OCI-LY7 (cell line): ENCODE results near the gene PHACTR4. TPM values are rescaled to one million over a fixed set of nuclear protein-coding genes. Genes with fewer than 3 reads are reported as not detected.

Source experiments
- BruUV-seq: library from RNA; stranded (reverse); fragments of 400-500 nt; replicated peaks from 2 replicates; lab custom pipeline; 2021; lab: Mats Ljungman, UMichigan
- CTCF ChIA-PET: fragments of 300-600 bp; sonication (Branson Sonifier 250); formaldehyde crosslinking; loops from one replicate; lab custom pipeline; 2022; ENCODE audit warnings: antibody characterized with exemption; ENCODE audit not compliant: unreplicated experiment; lab: Charles Lee
- POLR2A ChIA-PET: fragments of 300-600 bp; sonication (Branson Sonifier 250); formaldehyde crosslinking; loops from one replicate; lab custom pipeline; 2022; ENCODE audit warnings: antibody characterized with exemption; lab: Charles Lee
- DNase-seq: peaks from one replicate; pipeline ENCODE4 v3.0.0-alpha.2; 2015; ENCODE audit warnings: low spot score
- H2AFZ ChIP-seq: fragments of 200-600 bp; sonication (generic), shearing (Covaris generic); 2 replicates; pipeline ENCODE4 v1.6.1; 2014; ENCODE audit warnings: mild to moderate bottlenecking, antibody characterized with exemption, low read length, moderate library complexity
- H3K27ac ChIP-seq: fragments of 200-600 bp; sonication (generic); 2 replicates; pipeline ENCODE4 v1.5.1; 2014; ENCODE audit warnings: mixed run types, low read depth, mild to moderate bottlenecking, moderate library complexity, low read length, inconsistent platforms; ENCODE audit not compliant: poor library complexity, severe bottlenecking
- H3K36me3 ChIP-seq: fragments of 200-600 bp; sonication (generic); 2 replicates; pipeline ENCODE4 v1.6.1; 2014; ENCODE audit warnings: mild to moderate bottlenecking, antibody characterized with exemption, low read length, moderate library complexity, mixed read lengths; ENCODE audit not compliant: insufficient read depth
- H3K4me1 ChIP-seq: fragments of 200-600 bp; sonication (generic); 2 replicates; pipeline ENCODE4 v1.5.1; 2014; ENCODE audit warnings: mild to moderate bottlenecking, low read length; ENCODE audit not compliant: insufficient read depth, poor library complexity, severe bottlenecking
- H3K4me2 ChIP-seq: fragments of 200-600 bp; sonication (generic); 2 replicates; pipeline ENCODE4 v1.6.1; 2014; ENCODE audit warnings: mild to moderate bottlenecking, low read length
- H3K4me3 ChIP-seq: fragments of 200-600 bp; sonication (generic); 2 replicates; pipeline ENCODE4 v1.5.1; 2014; ENCODE audit warnings: mild to moderate bottlenecking, low read depth, low read length; ENCODE audit not compliant: poor library complexity, severe bottlenecking
- H3K79me2 ChIP-seq: fragments of 200-600 bp; sonication (generic); 2 replicates; pipeline ENCODE4 v1.6.1; 2016; ENCODE audit warnings: low read depth, mild to moderate bottlenecking, low read length, moderate library complexity, mixed read lengths; ENCODE audit not compliant: insufficient read depth
- H3K9me2 ChIP-seq: fragments of 200-600 bp; sonication (generic); 2 replicates; pipeline ENCODE4 v1.6.1; 2016; ENCODE audit warnings: mild to moderate bottlenecking, low read length, mixed read lengths; ENCODE audit not compliant: insufficient read depth
- H3K9me3 ChIP-seq: fragments of 200-600 bp; sonication (generic); 2 replicates; pipeline ENCODE4 v1.6.1; 2014; ENCODE audit warnings: mild to moderate bottlenecking, mixed run types, low read length, mixed read lengths
- H4K20me1 ChIP-seq: fragments of 200-600 bp; sonication (generic); 2 replicates; pipeline ENCODE4 v1.6.1; 2014; ENCODE audit warnings: mild to moderate bottlenecking, antibody characterized with exemption, low read length, moderate library complexity, mixed read lengths; ENCODE audit not compliant: insufficient read depth
- EZH2phosphoT487 ChIP-seq: fragments of 200-600 bp; sonication (generic); IDR thresholded peaks from 2 replicates; pipeline ENCODE4 v1.6.1; 2018; ENCODE audit warnings: low read depth, borderline replicate concordance, mild to moderate bottlenecking, mixed run types, antibody characterized with exemption, low read length, moderate library complexity, mixed read lengths
- intact Hi-C: fragments of 100-400 bp; cut with micrococcal nuclease; formaldehyde crosslinking; loops from one replicate; pipeline ENCODE4 v1.10.0; 2022; ENCODE audit not compliant: unreplicated experiment
- total RNA-seq, 2 experiments: library from RNA; depleted of rRNA in 1 of 2; stranded (reverse); fragments of >200 nt in 1 of 2; shearing (Covaris generic) in 1 of 2; gene quantifications; 2 replicates each; pipeline ENCODE4 v1.2.3, GENCODE V29; 2014 to 2022
- TF ChIP-seq, protein P1 (sequence below): fragments of 200-600 bp; sonication (generic); conservative IDR thresholded peaks from 2 replicates; pipeline ENCODE4 v1.5.1; 2014; ENCODE audit warnings: mild to moderate bottlenecking, antibody characterized with exemption, low read length, moderate library complexity, mixed read lengths

The PHACTR4 gene
- total RNA-seq, 2 experiments from 2014 or later = 17.8 to 44.9 TPM

DNA sequence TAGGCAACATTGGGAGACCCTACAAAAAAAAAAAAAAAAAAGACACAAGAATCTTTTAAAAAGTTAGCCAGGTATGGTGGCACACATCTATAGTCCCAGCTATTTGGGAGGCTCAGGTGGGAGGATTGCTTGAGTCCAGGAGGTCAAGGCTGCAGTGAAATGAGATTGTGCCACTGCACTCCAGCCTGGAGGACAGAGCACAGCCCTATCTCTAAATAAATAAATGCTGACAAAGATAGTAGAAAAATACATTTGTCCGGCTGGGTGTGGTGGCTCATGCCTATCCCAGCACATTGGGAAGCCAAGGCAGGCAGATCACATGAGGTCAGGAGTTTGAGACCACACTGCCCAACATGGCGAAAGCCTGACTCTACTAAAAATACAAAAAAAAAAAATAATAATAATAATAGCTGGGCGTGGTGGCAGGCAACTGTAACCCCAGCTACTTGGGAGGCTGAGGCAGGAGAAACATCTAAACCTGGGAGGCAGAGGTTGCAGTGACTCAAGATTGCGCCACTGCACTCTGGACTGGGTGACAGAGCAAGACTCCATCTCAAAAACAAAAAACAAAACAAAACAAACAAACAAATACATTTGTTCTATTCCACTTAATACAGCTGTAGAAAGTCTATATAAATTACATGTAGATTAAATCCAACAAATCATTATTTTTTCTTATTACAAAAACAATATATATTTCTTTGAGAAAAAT is 48.5 kb downstream of the PHACTR4 start:
- Histone ChIP-seq H2AFZ (no peak overlapping the region), H3K4me2 (no peak overlapping the region), H3K4me1 (peaks cover 12% of the 10 kb centered on the region), H3K27ac (no peak overlapping the region), H4K20me1 (no peaks in the 10 kb centered on the region), H3K79me2 (no peaks in the 10 kb centered on the region), H3K36me3 (no peaks in the 10 kb centered on the region), H3K9me3 (no peaks in the 10 kb centered on the region), H3K9me2 (no peaks in the 10 kb centered on the region), H3K4me3 (no peak overlapping the region)
- ChIA-PET CTCF (no interaction called here), POLR2A (interaction anchor here (0.8 kb wide), 1 partner anchor 14 kb away, joined by 5 read pairs; no protein-coding TSS in a partner anchor)
- intact Hi-C loops = loop anchor here (5.0 kb wide), 1 partner anchor 34 kb away; no protein-coding TSS in a partner anchor
- DNase-seq = no peak
- no TSS peak for BruUV-seq
- TF ChIP-seq, protein P1, sequence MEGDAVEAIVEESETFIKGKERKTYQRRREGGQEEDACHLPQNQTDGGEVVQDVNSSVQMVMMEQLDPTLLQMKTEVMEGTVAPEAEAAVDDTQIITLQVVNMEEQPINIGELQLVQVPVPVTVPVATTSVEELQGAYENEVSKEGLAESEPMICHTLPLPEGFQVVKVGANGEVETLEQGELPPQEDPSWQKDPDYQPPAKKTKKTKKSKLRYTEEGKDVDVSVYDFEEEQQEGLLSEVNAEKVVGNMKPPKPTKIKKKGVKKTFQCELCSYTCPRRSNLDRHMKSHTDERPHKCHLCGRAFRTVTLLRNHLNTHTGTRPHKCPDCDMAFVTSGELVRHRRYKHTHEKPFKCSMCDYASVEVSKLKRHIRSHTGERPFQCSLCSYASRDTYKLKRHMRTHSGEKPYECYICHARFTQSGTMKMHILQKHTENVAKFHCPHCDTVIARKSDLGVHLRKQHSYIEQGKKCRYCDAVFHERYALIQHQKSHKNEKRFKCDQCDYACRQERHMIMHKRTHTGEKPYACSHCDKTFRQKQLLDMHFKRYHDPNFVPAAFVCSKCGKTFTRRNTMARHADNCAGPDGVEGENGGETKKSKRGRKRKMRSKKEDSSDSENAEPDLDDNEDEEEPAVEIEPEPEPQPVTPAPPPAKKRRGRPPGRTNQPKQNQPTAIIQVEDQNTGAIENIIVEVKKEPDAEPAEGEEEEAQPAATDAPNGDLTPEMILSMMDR = no peak
- TF ChIP-seq EZH2phosphoT487 = no peak

- TF ChIP-seq, protein P1 = no peak
- TF ChIP-seq EZH2phosphoT487 = no peak
- H3K4me3 ChIP-seq = no peak overlapping the region
- H3K27ac ChIP-seq = no peak overlapping the region
- ChIA-PET CTCF (no interaction called here), POLR2A (interaction anchor here (0.6 to 0.7 kb wide), 3 partner anchors 12 to 92 kb away, joined by 3 to 6 read pairs (median 3); no protein-coding TSS in a partner anchor)
- no peak overlapping the region for H2AFZ ChIP-seq
- no peaks in the 10 kb centered on the region for H3K9me2 ChIP-seq
- no peak for DNase-seq
- H3K4me2 ChIP-seq = no peak overlapping the region
- peaks cover 6% of the 10 kb centered on the region for H3K4me1 ChIP-seq
- H3K36me3 ChIP-seq = no peaks in the 10 kb centered on the region
- no peaks in the 10 kb centered on the region for H3K9me3 ChIP-seq
- H4K20me1 ChIP-seq = no peaks in the 10 kb centered on the region
- H3K79me2 ChIP-seq = no peaks in the 10 kb centered on the region
- BruUV-seq = TSS peak; percentile 11
- intact Hi-C loops = no loop called here
Observed at GRCh38 chr1:28421744-28422143, 52.2 kb downstream of the PHACTR4 start.

GRCh38 chr1:28426831-28427230 is 57.3 kb downstream of the PHACTR4 start:
- Histone ChIP-seq H3K27ac (no peak overlapping the region), H4K20me1 (no peaks in the 10 kb centered on the region), H3K36me3 (no peaks in the 10 kb centered on the region), H3K4me3 (no peak overlapping the region), H3K4me1 (peaks cover 9% of the 10 kb centered on the region), H3K79me2 (no peaks in the 10 kb centered on the region), H2AFZ (no peak overlapping the region), H3K4me2 (no peak overlapping the region), H3K9me2 (no peaks in the 10 kb centered on the region), H3K9me3 (no peaks in the 10 kb centered on the region)
- no TSS peak for BruUV-seq
- no peak for DNase-seq
- CTCF ChIA-PET = no interaction called here
- intact Hi-C loops = no loop called here
- POLR2A ChIA-PET = interaction anchor here (0.7 kb wide), 1 partner anchor 472 kb away, joined by 4 read pairs; no protein-coding TSS in a partner anchor
- TF ChIP-seq, protein P1 = no peak
- TF ChIP-seq EZH2phosphoT487 = no peak
